ENCODE measurements around the gene DYDC2. TPM values are rescaled to one million over a fixed set of nuclear protein-coding genes. Genes with fewer than 3 reads are reported as not detected.
A peak's percentile ranks its signal among the peaks of the same experiment; 100 is the strongest.

DYDC2 gene
- total RNA-seq, 1 donor from 2014 or later = not detected

DNA sequence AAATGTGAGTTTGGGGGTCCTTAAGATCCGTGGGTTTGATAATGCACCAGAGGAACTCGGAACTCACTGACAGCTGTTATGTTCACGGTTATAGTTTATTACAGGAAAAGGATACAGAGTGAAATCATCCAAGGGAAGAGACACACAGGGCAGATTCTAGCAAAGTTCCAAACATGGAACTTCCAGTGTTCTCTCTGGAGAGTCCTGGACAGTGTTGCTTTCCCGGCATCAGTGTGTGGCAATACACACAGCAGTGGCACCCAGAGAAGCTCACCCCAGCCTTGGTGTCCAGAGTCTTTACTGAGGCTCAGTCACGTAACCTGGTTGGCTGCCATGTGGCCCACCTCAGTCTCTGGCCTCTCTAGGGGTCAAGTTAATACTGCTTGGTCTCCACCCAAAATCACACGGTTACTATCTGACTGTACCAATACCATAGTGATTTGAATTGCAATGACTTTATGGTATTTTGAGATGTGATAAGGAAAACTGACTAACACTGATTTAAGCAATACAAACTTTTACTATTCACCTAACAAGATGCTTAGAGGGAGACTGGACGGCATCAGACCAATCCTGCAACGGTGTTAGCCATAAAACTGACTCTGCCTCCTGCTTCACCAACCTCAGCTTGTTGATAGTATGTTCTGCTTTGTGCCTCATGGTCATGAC, 43.7 kb downstream of the DYDC2 start:
- Histone ChIP-seq H3K9ac (ENCODE audit: low read length) (no peak overlapping the region), H3K36me3 (ENCODE audit: insufficient read depth, low read length) (no peaks in the 10 kb centered on the region), H2AFZ (ENCODE audit: low read depth, low read length) (no peak overlapping the region), H3K4me3 (ENCODE audit: insufficient read depth, low read depth, low read length) (no peak overlapping the region), H3K4me2 (ENCODE audit: low read length) (no peak overlapping the region), H3K27me3 (ENCODE audit: insufficient read depth, low read length) (peaks cover 3% of the 10 kb centered on the region), H3K4me1 (ENCODE audit: insufficient read depth, low read length) (no peaks in the 10 kb centered on the region), H3K9me3 (ENCODE audit: insufficient read depth, low read depth, low read length) (no peaks in the 10 kb centered on the region), H4K20me1 (ENCODE audit: insufficient read depth, low read length) (no peaks in the 10 kb centered on the region), H3K27ac (ENCODE audit: low read depth, low read length) (no peak overlapping the region), H3K79me2 (ENCODE audit: insufficient read depth, low read length) (no peaks in the 10 kb centered on the region)
- Mint-ChIP-seq H3K36me3 (ENCODE audit: low read depth, unreplicated experiment) (no peaks in the 10 kb centered on the region), H3K27me3 (ENCODE audit: low read depth, unreplicated experiment) (peaks cover 8% of the 10 kb centered on the region), H3K9me3 (ENCODE audit: unreplicated experiment) (no peaks in the 10 kb centered on the region), H3K4me3 (ENCODE audit: unreplicated experiment) (no peak overlapping the region), H3K27ac (ENCODE audit: unreplicated experiment) (no peak overlapping the region), H3K4me1 (ENCODE audit: low read depth, unreplicated experiment) (no peaks in the 10 kb centered on the region)
- FAIRE-seq (no peak), DNase-seq (ENCODE audit: low read depth) (no peak)
- TF ChIP-seq, protein P1, sequence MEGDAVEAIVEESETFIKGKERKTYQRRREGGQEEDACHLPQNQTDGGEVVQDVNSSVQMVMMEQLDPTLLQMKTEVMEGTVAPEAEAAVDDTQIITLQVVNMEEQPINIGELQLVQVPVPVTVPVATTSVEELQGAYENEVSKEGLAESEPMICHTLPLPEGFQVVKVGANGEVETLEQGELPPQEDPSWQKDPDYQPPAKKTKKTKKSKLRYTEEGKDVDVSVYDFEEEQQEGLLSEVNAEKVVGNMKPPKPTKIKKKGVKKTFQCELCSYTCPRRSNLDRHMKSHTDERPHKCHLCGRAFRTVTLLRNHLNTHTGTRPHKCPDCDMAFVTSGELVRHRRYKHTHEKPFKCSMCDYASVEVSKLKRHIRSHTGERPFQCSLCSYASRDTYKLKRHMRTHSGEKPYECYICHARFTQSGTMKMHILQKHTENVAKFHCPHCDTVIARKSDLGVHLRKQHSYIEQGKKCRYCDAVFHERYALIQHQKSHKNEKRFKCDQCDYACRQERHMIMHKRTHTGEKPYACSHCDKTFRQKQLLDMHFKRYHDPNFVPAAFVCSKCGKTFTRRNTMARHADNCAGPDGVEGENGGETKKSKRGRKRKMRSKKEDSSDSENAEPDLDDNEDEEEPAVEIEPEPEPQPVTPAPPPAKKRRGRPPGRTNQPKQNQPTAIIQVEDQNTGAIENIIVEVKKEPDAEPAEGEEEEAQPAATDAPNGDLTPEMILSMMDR (IDR thresholded peaks at IDR 0.05; ENCODE audit: insufficient read depth, low read depth, low read length) = no peak
- TF ChIP-seq EZH2 (IDR thresholded peaks at IDR 0.05; ENCODE audit: insufficient read depth, low read length) = no peak

DNA sequence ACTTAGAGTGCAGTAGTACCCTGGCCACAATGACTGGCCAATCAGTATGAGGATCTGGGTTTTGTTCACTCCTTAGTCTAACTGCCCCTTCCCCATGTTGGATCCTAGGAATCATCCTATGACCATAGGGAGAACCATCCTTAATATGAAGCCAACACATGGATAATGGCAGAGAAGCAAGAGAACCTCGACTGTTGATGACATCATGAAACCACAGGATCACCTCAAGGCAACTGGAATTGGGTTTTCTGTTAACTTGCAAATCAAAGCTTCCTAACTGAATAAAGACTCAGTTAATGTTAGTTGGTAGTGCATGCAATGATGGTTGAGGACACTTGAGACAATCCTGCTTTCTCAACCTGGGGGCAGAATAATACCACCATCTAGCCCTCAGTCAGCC, 48.5 kb downstream of the DYDC2 start:
- Histone ChIP-seq H3K4me1 (ENCODE audit: insufficient read depth, low read length) (peaks cover 10% of the 10 kb centered on the region), H3K9ac (ENCODE audit: low read length) (no peak overlapping the region), H3K27me3 (ENCODE audit: insufficient read depth, low read length) (no peaks in the 10 kb centered on the region), H2AFZ (ENCODE audit: low read depth, low read length) (no peak overlapping the region), H3K4me3 (ENCODE audit: insufficient read depth, low read depth, low read length) (no peak overlapping the region), H3K27ac (ENCODE audit: low read depth, low read length) (no peak overlapping the region), H3K36me3 (ENCODE audit: insufficient read depth, low read length) (no peaks in the 10 kb centered on the region), H3K4me2 (ENCODE audit: low read length) (no peak overlapping the region), H3K9me3 (ENCODE audit: insufficient read depth, low read depth, low read length) (no peaks in the 10 kb centered on the region), H4K20me1 (ENCODE audit: insufficient read depth, low read length) (no peaks in the 10 kb centered on the region), H3K79me2 (ENCODE audit: insufficient read depth, low read length) (no peaks in the 10 kb centered on the region)
- Mint-ChIP-seq H3K4me3 (ENCODE audit: unreplicated experiment) (no peak overlapping the region), H3K9me3 (ENCODE audit: unreplicated experiment) (no peaks in the 10 kb centered on the region), H3K27me3 (ENCODE audit: low read depth, unreplicated experiment) (peaks cover 7% of the 10 kb centered on the region), H3K4me1 (ENCODE audit: low read depth, unreplicated experiment) (peaks cover 3% of the 10 kb centered on the region), H3K27ac (ENCODE audit: unreplicated experiment) (peak overlapping the region; percentile 15), H3K36me3 (ENCODE audit: low read depth, unreplicated experiment) (no peaks in the 10 kb centered on the region)
- no peak for TF ChIP-seq EZH2 (IDR thresholded peaks at IDR 0.05; ENCODE audit: insufficient read depth, low read length)
- TF ChIP-seq, protein P1 (IDR thresholded peaks at IDR 0.05; ENCODE audit: insufficient read depth, low read depth, low read length) = no peak
- FAIRE-seq (no peak), DNase-seq (ENCODE audit: low read depth) (no peak)

DNA sequence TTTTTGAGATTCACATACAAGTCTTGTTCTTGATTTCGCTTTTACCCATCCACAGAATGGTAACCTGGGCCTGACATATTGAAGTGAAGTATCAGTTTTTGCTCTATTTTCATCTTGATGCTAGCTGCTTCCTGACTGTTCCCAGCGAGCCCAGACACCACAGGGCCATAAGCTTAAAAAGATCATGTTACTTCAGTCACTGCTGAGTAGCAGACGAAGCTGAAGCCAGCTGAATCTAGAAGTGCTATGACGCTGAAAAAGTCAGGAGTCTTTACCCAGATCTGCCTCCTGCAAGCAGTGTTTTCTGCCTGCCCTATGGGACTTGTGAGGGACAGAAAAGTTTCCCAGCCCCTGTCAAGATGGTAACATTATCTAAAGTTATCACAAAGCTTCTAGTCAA, 49.0 kb downstream of the DYDC2 start:
- no peaks in the 10 kb centered on the region for H4K20me1 ChIP-seq (ENCODE audit: insufficient read depth, low read length)

More for the DNA sequence above, 49.0 kb downstream of the DYDC2 start:
- no peaks in the 10 kb centered on the region for H3K9me3 ChIP-seq (ENCODE audit: insufficient read depth, low read depth, low read length)
- H3K27ac ChIP-seq (ENCODE audit: low read depth, low read length) = no peak overlapping the region
- H3K36me3 ChIP-seq (ENCODE audit: insufficient read depth, low read length) = no peaks in the 10 kb centered on the region
- Mint-ChIP-seq H3K4me3 (ENCODE audit: unreplicated experiment) (no peak overlapping the region), H3K9me3 (ENCODE audit: unreplicated experiment) (no peaks in the 10 kb centered on the region), H3K4me1 (ENCODE audit: low read depth, unreplicated experiment) (peaks cover 3% of the 10 kb centered on the region), H3K36me3 (ENCODE audit: low read depth, unreplicated experiment) (no peaks in the 10 kb centered on the region), H3K27ac (ENCODE audit: unreplicated experiment) (no peak overlapping the region), H3K27me3 (ENCODE audit: low read depth, unreplicated experiment) (peaks cover 7% of the 10 kb centered on the region)
- no peak for TF ChIP-seq EZH2 (IDR thresholded peaks at IDR 0.05; ENCODE audit: insufficient read depth, low read length)
- TF ChIP-seq, protein P1 (IDR thresholded peaks at IDR 0.05; ENCODE audit: insufficient read depth, low read depth, low read length) = no peak
- H3K4me1 ChIP-seq (ENCODE audit: insufficient read depth, low read length) = peaks cover 10% of the 10 kb centered on the region
- DNase-seq (ENCODE audit: low read depth) (no peak), FAIRE-seq (no peak)
- no peak overlapping the region for H3K4me3 ChIP-seq (ENCODE audit: insufficient read depth, low read depth, low read length)
- no peaks in the 10 kb centered on the region for H3K79me2 ChIP-seq (ENCODE audit: insufficient read depth, low read length)
- no peak overlapping the region for H2AFZ ChIP-seq (ENCODE audit: low read depth, low read length)
- no peak overlapping the region for H3K4me2 ChIP-seq (ENCODE audit: low read length)
- H3K9ac ChIP-seq (ENCODE audit: low read length) = no peak overlapping the region
- no peaks in the 10 kb centered on the region for H3K27me3 ChIP-seq (ENCODE audit: insufficient read depth, low read length)
